ENCODE results near the gene OBSCN. TPM values are rescaled to one million over a fixed set of nuclear protein-coding genes. Genes with fewer than 3 reads are reported as not detected.

Gene OBSCN
- polyA plus RNA-seq, 6 donors from 2014 or later = 0.78 to 2.5 (median 1.5) TPM

DNA sequence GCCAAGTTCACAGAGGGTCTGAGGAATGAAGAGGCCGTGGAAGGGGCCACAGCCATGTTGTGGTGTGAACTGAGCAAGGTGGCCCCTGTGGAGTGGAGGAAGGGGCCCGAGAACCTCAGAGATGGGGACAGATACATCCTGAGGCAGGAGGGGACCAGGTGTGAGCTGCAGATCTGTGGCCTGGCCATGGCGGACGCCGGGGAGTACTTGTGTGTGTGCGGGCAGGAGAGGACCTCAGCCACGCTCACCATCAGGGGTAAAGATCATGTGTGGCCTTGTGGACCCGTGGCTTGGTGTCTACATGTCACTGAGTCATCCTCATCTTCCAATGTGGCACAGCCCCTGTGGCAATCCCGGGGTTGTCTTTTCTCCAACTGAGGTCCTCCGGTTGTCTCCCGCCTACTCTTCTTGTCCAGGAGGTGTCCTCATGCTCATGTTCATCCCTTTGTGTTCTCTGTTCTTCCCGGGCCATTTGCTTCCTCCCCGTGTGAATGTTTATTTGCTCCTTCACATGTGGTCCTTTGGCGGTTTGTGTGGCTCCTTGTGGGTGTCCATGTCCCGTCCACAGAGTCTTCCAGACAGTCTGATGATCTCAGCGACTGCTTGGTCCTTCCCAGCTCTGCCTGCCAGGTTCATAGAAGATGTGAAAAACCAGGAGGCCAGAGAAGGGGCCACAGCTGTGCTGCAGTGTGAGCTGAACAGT, 84.2 kb downstream of the OBSCN start:
- DNase-seq (no peak), ATAC-seq (ENCODE audit: low read depth in 2 of 2) (no peak)
- no peaks in the 10 kb centered on the region for H3K4me1 Mint-ChIP-seq
- H3K36me3 Mint-ChIP-seq = peaks cover 5 to 21% of the 10 kb centered on the region in 2 donors
- no peaks in the 10 kb centered on the region for H3K27me3 Mint-ChIP-seq
- peak overlapping the region in 1 of 6 donors; percentile 56 for H3K27ac Mint-ChIP-seq
- H3K4me3 Mint-ChIP-seq = no peak overlapping the region
- peaks cover 0 to 3% (median 2%) of the 10 kb centered on the region in 7 donors for H3K9me3 Mint-ChIP-seq

DNA sequence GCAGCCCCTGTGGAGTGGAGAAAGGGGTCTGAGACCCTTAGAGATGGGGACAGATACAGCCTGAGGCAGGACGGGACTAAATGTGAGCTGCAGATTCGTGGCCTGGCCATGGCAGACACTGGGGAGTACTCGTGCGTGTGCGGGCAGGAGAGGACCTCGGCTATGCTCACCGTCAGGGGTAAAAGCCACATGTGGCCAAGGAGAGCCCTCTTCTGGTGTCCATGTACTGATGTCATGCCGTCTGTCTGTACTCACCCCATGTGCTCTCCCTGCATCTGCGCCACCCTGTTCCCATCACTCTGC, 84.7 kb downstream of the OBSCN start:
- Mint-ChIP-seq H3K4me3 (no peak overlapping the region), H3K27me3 (no peaks in the 10 kb centered on the region), H3K27ac (no peak overlapping the region), H3K4me1 (no peaks in the 10 kb centered on the region), H3K9me3 (peaks cover 0 to 8% (median 6%) of the 10 kb centered on the region in 7 donors), H3K36me3 (peaks cover 7 to 26% of the 10 kb centered on the region in 2 donors)
- no peak for DNase-seq
- no peak for ATAC-seq (ENCODE audit: low read depth in 2 of 2)

DNA sequence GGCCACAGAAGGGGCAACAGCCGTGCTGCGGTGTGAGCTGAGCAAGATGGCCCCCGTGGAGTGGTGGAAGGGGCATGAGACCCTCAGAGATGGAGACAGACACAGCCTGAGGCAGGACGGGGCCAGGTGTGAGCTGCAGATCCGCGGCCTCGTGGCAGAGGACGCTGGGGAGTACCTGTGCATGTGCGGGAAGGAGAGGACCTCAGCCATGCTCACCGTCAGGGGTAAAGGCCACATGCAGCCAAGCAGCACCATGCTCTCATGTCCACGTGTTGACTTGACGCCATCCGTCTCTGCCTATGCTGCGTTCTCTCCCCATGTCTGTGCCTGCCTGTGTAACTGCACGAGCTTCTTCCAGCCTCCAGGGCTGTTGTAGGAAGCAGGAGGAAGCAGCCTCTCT, 85.5 kb downstream of the OBSCN start:
- Mint-ChIP-seq H3K27ac (peak overlapping the region in 1 of 6 donors; percentile 78), H3K36me3 (peaks cover 11 to 34% of the 10 kb centered on the region in 2 donors), H3K27me3 (no peaks in the 10 kb centered on the region), H3K4me3 (no peak overlapping the region), H3K9me3 (peaks cover 3 to 13% (median 10%) of the 10 kb centered on the region in 7 donors), H3K4me1 (no peaks in the 10 kb centered on the region)
- no peak for DNase-seq
- ATAC-seq (ENCODE audit: low read depth in 2 of 2) = no peak

DNA sequence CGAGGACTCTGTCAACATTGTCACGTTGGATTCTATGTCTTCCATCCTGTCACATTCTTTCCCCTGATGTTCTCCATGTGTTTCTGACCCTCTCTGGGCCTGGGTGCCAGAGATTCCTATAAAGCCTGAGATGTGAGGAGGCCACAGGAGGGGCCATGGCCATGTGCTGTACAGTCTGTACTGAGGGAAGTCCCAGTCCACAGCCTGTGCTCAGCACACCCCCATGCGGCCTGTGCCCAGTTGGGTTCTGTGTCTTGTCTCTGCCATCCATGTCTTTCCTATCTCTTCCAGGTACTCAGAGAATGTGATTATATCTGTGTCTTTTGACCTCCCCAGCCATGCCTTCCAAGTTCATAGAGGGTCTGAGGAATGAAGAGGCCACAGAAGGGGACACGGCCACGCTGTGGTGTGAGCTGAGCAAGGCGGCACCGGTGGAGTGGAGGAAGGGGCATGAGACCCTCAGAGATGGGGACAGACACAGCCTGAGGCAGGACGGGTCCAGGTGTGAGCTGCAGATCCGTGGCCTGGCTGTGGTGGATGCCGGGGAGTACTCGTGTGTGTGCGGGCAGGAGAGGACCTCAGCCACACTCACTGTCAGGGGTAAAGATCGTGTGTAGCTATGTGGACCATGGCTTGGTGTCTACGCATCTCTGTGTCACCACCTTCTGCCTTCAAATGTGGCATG, 86.1 kb downstream of the OBSCN start:
- H3K4me1 Mint-ChIP-seq = no peaks in the 10 kb centered on the region
- no peak overlapping the region for H3K27ac Mint-ChIP-seq
- H3K9me3 Mint-ChIP-seq = peaks cover 3 to 13% (median 10%) of the 10 kb centered on the region in 7 donors

DNA sequence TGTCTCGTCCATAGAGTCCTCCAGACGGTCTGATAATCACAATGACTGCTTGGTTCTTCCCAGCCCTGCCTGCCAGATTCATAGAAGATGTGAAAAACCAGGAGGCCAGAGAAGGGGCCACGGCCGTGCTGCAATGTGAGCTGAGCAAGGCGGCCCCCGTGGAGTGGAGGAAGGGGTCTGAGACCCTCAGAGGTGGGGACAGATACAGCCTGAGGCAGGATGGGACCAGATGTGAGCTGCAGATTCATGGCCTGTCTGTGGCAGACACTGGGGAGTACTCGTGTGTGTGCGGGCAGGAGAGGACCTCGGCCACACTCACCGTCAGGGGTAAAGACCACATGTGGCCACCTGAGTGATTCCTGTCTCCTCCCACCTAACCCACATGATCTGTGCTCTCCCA, 86.9 kb downstream of the OBSCN start:
- H3K27me3 Mint-ChIP-seq = no peaks in the 10 kb centered on the region
- peak overlapping the region in 1 of 8 donors; percentile 76 for H3K4me3 Mint-ChIP-seq
- H3K36me3 Mint-ChIP-seq = peaks cover 16 to 39% of the 10 kb centered on the region in 2 donors
- H3K27ac Mint-ChIP-seq = no peak overlapping the region
- no peaks in the 10 kb centered on the region for H3K4me1 Mint-ChIP-seq
- peaks cover 3 to 13% (median 10%) of the 10 kb centered on the region in 7 donors for H3K9me3 Mint-ChIP-seq
- DNase-seq (no peak), ATAC-seq (ENCODE audit: low read depth in 2 of 2) (no peak)

More for the DNA sequence above, 86.1 kb downstream of the OBSCN start:
- DNase-seq = no peak
- Mint-ChIP-seq H3K27me3 (no peaks in the 10 kb centered on the region), H3K4me3 (no peak overlapping the region), H3K36me3 (peaks cover 15 to 34% of the 10 kb centered on the region in 2 donors)
- ATAC-seq (ENCODE audit: low read depth in 2 of 2) = no peak

DNA sequence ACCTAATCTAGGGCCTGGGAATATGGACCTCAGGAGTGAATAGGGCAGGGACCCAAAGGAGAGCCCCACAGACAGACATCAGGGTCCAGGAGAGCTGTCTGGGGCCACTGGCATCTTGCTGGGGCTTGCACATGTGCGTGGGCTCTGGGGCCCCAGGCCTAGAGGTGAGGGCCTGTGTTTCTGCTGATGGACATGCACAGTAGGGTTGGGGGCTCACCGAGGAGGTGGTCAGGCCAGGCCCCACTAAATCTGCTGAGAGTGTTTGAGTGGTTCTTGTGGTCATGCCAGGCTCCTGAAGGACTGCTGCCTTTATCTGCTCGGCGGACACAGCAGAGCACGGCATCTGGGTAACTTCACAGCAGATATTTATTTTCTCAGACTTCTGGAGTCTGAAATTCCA, 87.4 kb downstream of the OBSCN start:
- Mint-ChIP-seq H3K36me3 (peaks cover 16 to 43% of the 10 kb centered on the region in 2 donors), H3K9me3 (peaks cover 4 to 18% (median 12%) of the 10 kb centered on the region in 7 donors), H3K27ac (no peak overlapping the region), H3K27me3 (no peaks in the 10 kb centered on the region), H3K4me3 (peak overlapping the region in 1 of 8 donors; percentile 35), H3K4me1 (no peaks in the 10 kb centered on the region)
- DNase-seq = no peak
- no peak for ATAC-seq (ENCODE audit: low read depth in 2 of 2)

DNA sequence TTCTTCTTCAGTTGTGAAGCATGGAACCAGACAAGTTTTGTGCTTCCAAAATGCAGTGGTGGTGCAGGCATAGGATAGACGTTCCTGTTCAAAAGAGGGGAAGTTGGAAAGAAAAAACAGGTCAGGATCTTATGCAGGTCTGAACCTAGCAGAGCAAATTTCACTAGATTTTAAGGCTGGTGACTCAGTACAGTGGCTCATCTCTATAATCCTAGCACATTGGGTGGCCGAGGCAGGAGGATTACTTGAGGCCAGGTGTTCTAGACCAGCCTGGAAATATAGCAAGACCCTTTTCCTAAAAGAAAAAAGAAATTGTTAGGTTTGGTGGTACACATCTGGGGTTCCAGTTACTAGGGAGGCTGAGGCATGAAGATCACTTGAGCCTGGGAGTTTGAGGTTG, 88.1 kb downstream of the OBSCN start:
- Mint-ChIP-seq H3K36me3 (peaks cover 20 to 51% of the 10 kb centered on the region in 2 donors), H3K4me3 (no peak overlapping the region), H3K27me3 (no peaks in the 10 kb centered on the region), H3K27ac (no peak overlapping the region), H3K4me1 (no peaks in the 10 kb centered on the region), H3K9me3 (peaks cover 4 to 22% (median 15%) of the 10 kb centered on the region in 7 donors)
- ATAC-seq (ENCODE audit: low read depth in 2 of 2) (no peak), DNase-seq (no peak)

DNA sequence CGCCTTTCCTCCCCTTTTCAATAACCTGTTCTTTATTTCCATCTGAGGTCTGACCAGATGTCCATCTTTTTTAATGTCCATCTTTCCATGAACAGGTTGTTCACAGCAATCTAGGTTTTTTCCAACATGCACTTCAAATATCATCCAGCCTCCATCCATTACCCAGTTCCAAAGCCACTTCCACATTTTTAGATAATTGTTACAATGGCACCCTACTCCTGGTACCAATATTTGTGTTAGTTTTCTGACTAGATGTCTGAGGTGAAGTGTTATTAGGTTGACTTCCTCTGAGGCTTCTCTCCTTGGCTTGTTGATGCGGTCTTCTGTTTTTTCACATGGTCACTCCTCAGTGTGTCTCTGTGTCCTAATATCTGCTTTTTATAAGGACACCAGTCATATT, 89.4 kb downstream of the OBSCN start:
- Mint-ChIP-seq H3K27me3 (no peaks in the 10 kb centered on the region), H3K4me3 (no peak overlapping the region), H3K4me1 (no peaks in the 10 kb centered on the region), H3K27ac (no peak overlapping the region), H3K9me3 (peaks cover 14 to 33% (median 20%) of the 10 kb centered on the region in 7 donors), H3K36me3 (peaks cover 31 to 64% of the 10 kb centered on the region in 2 donors)
- DNase-seq (no peak), ATAC-seq (ENCODE audit: low read depth in 2 of 2) (no peak)

DNA sequence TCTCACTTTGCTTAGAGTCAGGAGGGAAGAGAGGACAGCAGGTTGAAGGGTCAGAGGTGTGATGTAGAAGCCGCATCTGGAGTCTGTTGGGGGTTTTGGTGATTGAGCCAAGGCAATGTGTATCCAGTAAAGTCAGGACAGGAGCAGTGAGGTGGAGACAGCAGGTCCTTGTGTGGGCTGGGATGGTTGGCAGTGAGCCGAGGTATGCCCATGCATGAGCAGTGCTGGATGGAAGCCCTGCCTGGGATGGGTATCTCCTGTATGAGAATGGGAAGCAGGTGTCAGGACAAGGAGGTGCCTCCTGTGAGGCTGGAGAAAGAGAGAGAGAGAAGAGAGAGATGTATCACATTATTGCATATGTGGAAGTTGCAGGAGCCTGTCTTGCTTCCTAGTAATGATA, 90.0 kb downstream of the OBSCN start:
- Mint-ChIP-seq H3K4me1 (no peaks in the 10 kb centered on the region), H3K4me3 (no peak overlapping the region), H3K9me3 (peaks cover 20 to 38% (median 26%) of the 10 kb centered on the region in 7 donors), H3K36me3 (peaks cover 36 to 70% of the 10 kb centered on the region in 2 donors), H3K27ac (no peak overlapping the region), H3K27me3 (no peaks in the 10 kb centered on the region)
- ATAC-seq (ENCODE audit: low read depth in 2 of 2) (no peak), DNase-seq (no peak)

DNA sequence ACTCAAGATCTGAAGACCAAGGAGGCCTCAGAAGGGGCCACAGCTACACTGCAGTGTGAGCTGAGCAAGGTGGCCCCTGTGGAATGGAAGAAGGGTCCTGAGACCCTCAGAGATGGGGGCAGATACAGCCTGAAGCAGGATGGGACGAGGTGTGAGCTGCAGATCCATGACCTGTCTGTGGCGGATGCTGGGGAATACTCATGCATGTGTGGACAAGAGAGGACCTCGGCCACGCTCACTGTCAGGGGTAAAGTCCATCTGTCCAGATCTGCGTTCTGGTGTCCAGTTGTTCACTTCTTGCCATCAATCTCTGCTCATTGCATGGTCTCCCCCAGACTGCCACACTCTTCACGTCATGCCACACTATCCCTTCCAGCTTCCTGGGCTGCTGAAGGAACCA, 90.6 kb downstream of the OBSCN start:
- Mint-ChIP-seq H3K4me1 (no peaks in the 10 kb centered on the region), H3K27me3 (no peaks in the 10 kb centered on the region), H3K4me3 (no peak overlapping the region), H3K9me3 (peaks cover 25 to 45% (median 29%) of the 10 kb centered on the region in 7 donors), H3K36me3 (peaks cover 40 to 73% of the 10 kb centered on the region in 2 donors), H3K27ac (no peak overlapping the region)
- DNase-seq = no peak
- no peak for ATAC-seq (ENCODE audit: low read depth in 2 of 2)

DNA sequence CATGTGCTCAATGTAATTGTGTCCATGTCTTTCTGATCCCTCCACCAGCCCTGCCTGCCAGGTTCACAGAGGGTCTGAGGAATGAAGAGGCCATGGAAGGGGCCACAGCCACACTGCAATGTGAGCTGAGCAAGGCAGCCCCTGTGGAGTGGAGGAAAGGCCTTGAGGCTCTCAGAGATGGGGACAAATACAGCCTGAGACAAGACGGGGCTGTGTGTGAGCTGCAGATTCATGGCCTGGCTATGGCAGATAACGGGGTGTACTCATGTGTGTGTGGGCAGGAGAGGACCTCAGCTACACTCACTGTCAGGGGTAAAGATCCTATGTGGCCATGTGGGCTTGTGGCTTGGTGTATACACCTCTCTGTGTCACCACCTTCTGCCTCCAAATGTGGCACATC, 91.4 kb downstream of the OBSCN start:
- ATAC-seq (ENCODE audit: low read depth in 2 of 2) (no peak), DNase-seq (no peak)
- no peaks in the 10 kb centered on the region for H3K27me3 Mint-ChIP-seq
- no peak overlapping the region for H3K27ac Mint-ChIP-seq
- H3K36me3 Mint-ChIP-seq = peaks cover 38 to 73% of the 10 kb centered on the region in 2 donors
- no peak overlapping the region for H3K4me3 Mint-ChIP-seq
- H3K4me1 Mint-ChIP-seq = no peaks in the 10 kb centered on the region
- H3K9me3 Mint-ChIP-seq = peaks cover 25 to 50% (median 34%) of the 10 kb centered on the region in 7 donors

DNA sequence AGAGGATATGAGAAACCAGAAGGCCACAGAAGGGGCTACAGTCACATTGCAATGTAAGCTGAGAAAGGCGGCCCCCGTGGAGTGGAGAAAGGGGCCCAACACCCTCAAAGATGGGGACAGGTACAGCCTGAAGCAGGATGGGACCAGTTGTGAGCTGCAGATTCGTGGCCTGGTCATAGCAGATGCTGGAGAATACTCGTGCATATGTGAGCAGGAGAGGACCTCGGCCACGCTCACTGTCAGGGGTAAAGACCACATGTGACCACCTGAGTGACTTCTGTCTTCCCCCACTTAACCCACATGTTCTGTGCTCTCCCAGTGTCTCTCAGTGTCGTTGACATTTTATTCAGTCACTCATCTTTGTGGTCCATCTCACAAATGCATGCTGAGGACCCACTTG, 92.1 kb downstream of the OBSCN start:
- Mint-ChIP-seq H3K27ac (no peak overlapping the region), H3K36me3 (peaks cover 38 to 73% of the 10 kb centered on the region in 2 donors)
- no peak for DNase-seq

DNA sequence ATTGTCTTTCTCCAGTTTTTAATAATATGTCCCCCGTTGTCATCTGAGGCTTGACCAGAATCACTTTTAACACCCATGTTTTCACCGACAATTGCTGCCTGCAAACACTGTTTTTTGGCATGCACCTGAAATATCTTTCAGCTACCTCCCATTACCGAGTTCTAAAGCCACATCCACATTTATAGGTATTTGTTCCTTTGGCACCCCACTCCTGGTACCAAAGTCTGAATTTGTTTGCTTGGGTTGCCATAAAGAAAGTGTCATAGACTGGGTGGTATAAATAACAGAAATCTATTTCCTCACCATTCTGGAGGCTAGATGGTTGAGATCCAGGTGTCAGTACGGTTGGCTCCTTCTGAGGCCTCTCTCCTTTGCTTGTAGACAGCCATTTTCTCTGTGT, 94.2 kb downstream of the OBSCN start:
- no peak for ATAC-seq (ENCODE audit: low read depth in 2 of 2)
- DNase-seq = no peak
- Mint-ChIP-seq H3K4me1 (no peaks in the 10 kb centered on the region), H3K27ac (no peak overlapping the region), H3K36me3 (peaks cover 38 to 72% of the 10 kb centered on the region in 2 donors), H3K4me3 (no peak overlapping the region), H3K9me3 (peaks cover 22 to 51% (median 36%) of the 10 kb centered on the region in 7 donors), H3K27me3 (no peaks in the 10 kb centered on the region)

More for the DNA sequence above, 92.1 kb downstream of the OBSCN start:
- Mint-ChIP-seq H3K27me3 (no peaks in the 10 kb centered on the region), H3K4me1 (no peaks in the 10 kb centered on the region), H3K4me3 (peak overlapping the region in 1 of 8 donors; percentile 40), H3K9me3 (peaks cover 25 to 53% (median 39%) of the 10 kb centered on the region in 7 donors)
- no peak for ATAC-seq (ENCODE audit: low read depth in 2 of 2)

DNA sequence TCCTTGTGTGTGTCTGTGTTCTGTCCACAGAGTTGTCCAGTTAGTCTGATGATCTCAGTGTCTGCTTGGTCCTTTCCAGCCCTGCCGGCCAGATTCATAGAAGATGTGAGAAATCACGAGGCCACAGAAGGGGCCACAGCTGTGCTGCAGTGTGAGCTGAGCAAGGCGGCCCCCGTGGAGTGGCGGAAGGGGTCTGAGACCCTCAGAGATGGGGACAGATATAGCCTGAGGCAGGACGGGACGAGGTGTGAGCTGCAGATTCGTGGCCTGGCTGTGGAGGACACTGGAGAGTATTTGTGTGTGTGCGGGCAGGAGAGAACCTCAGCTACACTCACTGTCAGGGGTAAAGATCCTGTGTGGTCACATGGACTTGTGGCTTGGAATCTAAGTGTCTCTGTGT, 95.8 kb downstream of the OBSCN start:
- no peak overlapping the region for H3K4me3 Mint-ChIP-seq
- peaks cover 16 to 42% (median 33%) of the 10 kb centered on the region in 7 donors for H3K9me3 Mint-ChIP-seq
- no peaks in the 10 kb centered on the region for H3K27me3 Mint-ChIP-seq
- ATAC-seq (ENCODE audit: low read depth in 2 of 2) = no peak
- H3K4me1 Mint-ChIP-seq = no peaks in the 10 kb centered on the region
- H3K36me3 Mint-ChIP-seq = peaks cover 32 to 60% of the 10 kb centered on the region in 2 donors
- no peak overlapping the region for H3K27ac Mint-ChIP-seq
- DNase-seq = no peak
